Panc1 (cell line): ENCODE measurements around the gene NEU1.

Source experiments
- POLR2AphosphoS5 ChIP-seq: IDR thresholded peaks from 2 replicates; pipeline ENCODE4 v1.6.1; 2012; ENCODE audit warnings: mild to moderate bottlenecking, low read depth, low read length, moderate library complexity
- TCF7L2 ChIP-seq: IDR thresholded peaks from 2 replicates; pipeline ENCODE4 v1.6.1; 2011; ENCODE audit warnings: mild to moderate bottlenecking, low read depth, low read length, inconsistent platforms
- TF ChIP-seq, protein P1 (sequence below): fragments of 450-650 bp; IDR thresholded peaks from 2 replicates; pipeline ENCODE4 v1.5.1; 2017; ENCODE audit warnings: mild to moderate bottlenecking
- TF ChIP-seq, protein P2 (sequence below), 2 experiments: IDR thresholded peaks; 2 replicates each; pipeline ENCODE4 v1.6.1; 2011 to 2012; ENCODE audit warnings: low read depth in 2 of 2, control low read depth in 1 of 2, low read length in 1 of 2, mild to moderate bottlenecking in 1 of 2, moderate library complexity in 1 of 2; ENCODE audit not compliant: insufficient read depth in 1 of 2

- TF ChIP-seq, protein P1, sequence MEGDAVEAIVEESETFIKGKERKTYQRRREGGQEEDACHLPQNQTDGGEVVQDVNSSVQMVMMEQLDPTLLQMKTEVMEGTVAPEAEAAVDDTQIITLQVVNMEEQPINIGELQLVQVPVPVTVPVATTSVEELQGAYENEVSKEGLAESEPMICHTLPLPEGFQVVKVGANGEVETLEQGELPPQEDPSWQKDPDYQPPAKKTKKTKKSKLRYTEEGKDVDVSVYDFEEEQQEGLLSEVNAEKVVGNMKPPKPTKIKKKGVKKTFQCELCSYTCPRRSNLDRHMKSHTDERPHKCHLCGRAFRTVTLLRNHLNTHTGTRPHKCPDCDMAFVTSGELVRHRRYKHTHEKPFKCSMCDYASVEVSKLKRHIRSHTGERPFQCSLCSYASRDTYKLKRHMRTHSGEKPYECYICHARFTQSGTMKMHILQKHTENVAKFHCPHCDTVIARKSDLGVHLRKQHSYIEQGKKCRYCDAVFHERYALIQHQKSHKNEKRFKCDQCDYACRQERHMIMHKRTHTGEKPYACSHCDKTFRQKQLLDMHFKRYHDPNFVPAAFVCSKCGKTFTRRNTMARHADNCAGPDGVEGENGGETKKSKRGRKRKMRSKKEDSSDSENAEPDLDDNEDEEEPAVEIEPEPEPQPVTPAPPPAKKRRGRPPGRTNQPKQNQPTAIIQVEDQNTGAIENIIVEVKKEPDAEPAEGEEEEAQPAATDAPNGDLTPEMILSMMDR = no peak
- no peak for TF ChIP-seq POLR2AphosphoS5
- TF ChIP-seq, protein P2, sequence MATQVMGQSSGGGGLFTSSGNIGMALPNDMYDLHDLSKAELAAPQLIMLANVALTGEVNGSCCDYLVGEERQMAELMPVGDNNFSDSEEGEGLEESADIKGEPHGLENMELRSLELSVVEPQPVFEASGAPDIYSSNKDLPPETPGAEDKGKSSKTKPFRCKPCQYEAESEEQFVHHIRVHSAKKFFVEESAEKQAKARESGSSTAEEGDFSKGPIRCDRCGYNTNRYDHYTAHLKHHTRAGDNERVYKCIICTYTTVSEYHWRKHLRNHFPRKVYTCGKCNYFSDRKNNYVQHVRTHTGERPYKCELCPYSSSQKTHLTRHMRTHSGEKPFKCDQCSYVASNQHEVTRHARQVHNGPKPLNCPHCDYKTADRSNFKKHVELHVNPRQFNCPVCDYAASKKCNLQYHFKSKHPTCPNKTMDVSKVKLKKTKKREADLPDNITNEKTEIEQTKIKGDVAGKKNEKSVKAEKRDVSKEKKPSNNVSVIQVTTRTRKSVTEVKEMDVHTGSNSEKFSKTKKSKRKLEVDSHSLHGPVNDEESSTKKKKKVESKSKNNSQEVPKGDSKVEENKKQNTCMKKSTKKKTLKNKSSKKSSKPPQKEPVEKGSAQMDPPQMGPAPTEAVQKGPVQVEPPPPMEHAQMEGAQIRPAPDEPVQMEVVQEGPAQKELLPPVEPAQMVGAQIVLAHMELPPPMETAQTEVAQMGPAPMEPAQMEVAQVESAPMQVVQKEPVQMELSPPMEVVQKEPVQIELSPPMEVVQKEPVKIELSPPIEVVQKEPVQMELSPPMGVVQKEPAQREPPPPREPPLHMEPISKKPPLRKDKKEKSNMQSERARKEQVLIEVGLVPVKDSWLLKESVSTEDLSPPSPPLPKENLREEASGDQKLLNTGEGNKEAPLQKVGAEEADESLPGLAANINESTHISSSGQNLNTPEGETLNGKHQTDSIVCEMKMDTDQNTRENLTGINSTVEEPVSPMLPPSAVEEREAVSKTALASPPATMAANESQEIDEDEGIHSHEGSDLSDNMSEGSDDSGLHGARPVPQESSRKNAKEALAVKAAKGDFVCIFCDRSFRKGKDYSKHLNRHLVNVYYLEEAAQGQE (IDR thresholded peaks at IDR 0.05; ENCODE audit: insufficient read depth in 1 of 2, low read depth in 2 of 2, low read length in 1 of 2) = no peak
- TF ChIP-seq TCF7L2 = no peak
Observed at GRCh38 chr6:31861919-31862343, 690 bp downstream of the NEU1 start.
